Type B pancreatic cell (in vitro differentiated cells): ENCODE measurements around the gene FNBP1L. TPM values are rescaled to one million over a fixed set of nuclear protein-coding genes. Genes with fewer than 3 reads are reported as not detected.
A peak's percentile ranks its signal among the peaks of the same experiment; 100 is the strongest.

ENCODE experiments used
- DNase-seq: peaks from one replicate; pipeline ENCODE4 v3.0.0; 2021; ENCODE audit warnings: mixed read lengths; ENCODE audit not compliant: unreplicated experiment; ENCODE audit errors: extremely low spot score
- H3K27ac Mint-ChIP-seq: 2 replicates; pipeline ENCODE4 v1.8.0; 2021; ENCODE audit warnings: mild to moderate bottlenecking, mixed read lengths
- H3K27me3 Mint-ChIP-seq: 2 replicates; pipeline ENCODE4 v1.8.0; 2021; ENCODE audit warnings: mixed read lengths
- H3K36me3 Mint-ChIP-seq: 2 replicates; pipeline ENCODE4 v1.8.0; 2021; ENCODE audit warnings: mixed read lengths
- H3K4me1 Mint-ChIP-seq: one replicate; pipeline ENCODE4 v1.8.0; 2021; ENCODE audit warnings: mixed read lengths; ENCODE audit not compliant: unreplicated experiment
- H3K4me3 Mint-ChIP-seq: 2 replicates; pipeline ENCODE4 v1.8.0; 2021; ENCODE audit warnings: mild to moderate bottlenecking, mixed read lengths
- H3K9me3 Mint-ChIP-seq: 2 replicates; pipeline ENCODE4 v1.8.0; 2021; ENCODE audit warnings: mixed read lengths
- CTCF ChIP-seq: fragments of 200-600 bp; sonication (generic); conservative IDR thresholded peaks from 2 replicates; pipeline ENCODE4 v1.5.0; 2021; ENCODE audit warnings: antibody characterized with exemption, mild to moderate bottlenecking
- total RNA-seq: library from RNA; stranded (reverse); gene quantifications from 2 replicates; pipeline ENCODE4 v1.2.1, GENCODE V29; 2021; ENCODE audit warnings: low replicate concordance

FNBP1L gene
- total RNA-seq, 1 donor from 2014 or later = 74.7 TPM

- TF ChIP-seq CTCF = no peak
- no peaks in the 10 kb centered on the region for H3K9me3 Mint-ChIP-seq
- H3K4me3 Mint-ChIP-seq = peak overlapping the region; percentile 67
- peaks cover 19% of the 10 kb centered on the region for H3K36me3 Mint-ChIP-seq
- no peak for DNase-seq
- H3K27ac Mint-ChIP-seq = peak overlapping the region; percentile 90
- no peaks in the 10 kb centered on the region for H3K27me3 Mint-ChIP-seq
- peaks cover 73% of the 10 kb centered on the region for H3K4me1 Mint-ChIP-seq
These were observed 128.4 kb downstream of the FNBP1L start for GRCh38 chr1:93576346-93576745.

DNA sequence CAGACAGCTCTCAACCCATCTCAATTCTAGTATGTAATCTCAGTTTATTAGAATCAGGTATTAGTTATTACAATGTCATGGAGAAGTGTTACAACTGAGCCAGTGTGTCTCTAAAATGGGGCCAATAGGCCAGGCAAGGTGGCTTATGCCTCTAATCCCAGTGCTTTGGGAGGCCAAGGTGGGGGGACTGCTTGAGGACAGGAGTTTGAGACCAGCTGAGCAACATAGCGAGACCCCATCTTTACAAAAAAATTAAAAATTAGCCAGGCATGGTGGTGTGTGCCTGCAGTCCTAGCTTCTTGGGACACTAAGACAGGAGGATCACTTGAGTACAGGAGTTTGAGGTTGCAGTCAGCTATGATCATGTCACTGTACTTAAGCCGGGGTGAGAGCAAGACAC, 128.8 kb downstream of the FNBP1L start:
- peak overlapping the region; percentile 67 for H3K4me3 Mint-ChIP-seq
- peaks cover 73% of the 10 kb centered on the region for H3K4me1 Mint-ChIP-seq
- DNase-seq = no peak
- no peak for TF ChIP-seq CTCF
- H3K27ac Mint-ChIP-seq = peak overlapping the region; percentile 90
- H3K36me3 Mint-ChIP-seq = peaks cover 19% of the 10 kb centered on the region
- no peaks in the 10 kb centered on the region for H3K9me3 Mint-ChIP-seq
- H3K27me3 Mint-ChIP-seq = no peaks in the 10 kb centered on the region

- Mint-ChIP-seq H3K36me3 (peaks cover 16% of the 10 kb centered on the region), H3K27me3 (no peaks in the 10 kb centered on the region), H3K9me3 (no peaks in the 10 kb centered on the region), H3K4me3 (no peak overlapping the region), H3K4me1 (peaks cover 67% of the 10 kb centered on the region), H3K27ac (peak overlapping the region; percentile 90)
- TF ChIP-seq CTCF = no peak
- no peak for DNase-seq
These were observed 129.9 kb downstream of the FNBP1L start for GRCh38 chr1:93577536-93578432.

GRCh38 chr1:93578433-93578830, 130.5 kb downstream of the FNBP1L start:
- peaks cover 18% of the 10 kb centered on the region for H3K36me3 Mint-ChIP-seq
- H3K4me3 Mint-ChIP-seq = no peak overlapping the region
- no peak for TF ChIP-seq CTCF
- H3K9me3 Mint-ChIP-seq = no peaks in the 10 kb centered on the region
- DNase-seq = no peak
- peak overlapping the region; percentile 79 for H3K27ac Mint-ChIP-seq
- H3K4me1 Mint-ChIP-seq = peaks cover 71% of the 10 kb centered on the region
- H3K27me3 Mint-ChIP-seq = no peaks in the 10 kb centered on the region

- peak overlapping the region; percentile 91 for H3K27ac Mint-ChIP-seq
- peak overlapping the region; percentile 58 for H3K4me3 Mint-ChIP-seq
- peaks cover 70% of the 10 kb centered on the region for H3K4me1 Mint-ChIP-seq
- H3K36me3 Mint-ChIP-seq = peaks cover 17% of the 10 kb centered on the region
- DNase-seq = no peak
- H3K9me3 Mint-ChIP-seq = no peaks in the 10 kb centered on the region
- TF ChIP-seq CTCF = no peak
- no peaks in the 10 kb centered on the region for H3K27me3 Mint-ChIP-seq
These were observed 131.2 kb downstream of the FNBP1L start for GRCh38 chr1:93578911-93579825.
